ENCODE measurements around the gene TSEN54.

TSEN54 gene

DNA sequence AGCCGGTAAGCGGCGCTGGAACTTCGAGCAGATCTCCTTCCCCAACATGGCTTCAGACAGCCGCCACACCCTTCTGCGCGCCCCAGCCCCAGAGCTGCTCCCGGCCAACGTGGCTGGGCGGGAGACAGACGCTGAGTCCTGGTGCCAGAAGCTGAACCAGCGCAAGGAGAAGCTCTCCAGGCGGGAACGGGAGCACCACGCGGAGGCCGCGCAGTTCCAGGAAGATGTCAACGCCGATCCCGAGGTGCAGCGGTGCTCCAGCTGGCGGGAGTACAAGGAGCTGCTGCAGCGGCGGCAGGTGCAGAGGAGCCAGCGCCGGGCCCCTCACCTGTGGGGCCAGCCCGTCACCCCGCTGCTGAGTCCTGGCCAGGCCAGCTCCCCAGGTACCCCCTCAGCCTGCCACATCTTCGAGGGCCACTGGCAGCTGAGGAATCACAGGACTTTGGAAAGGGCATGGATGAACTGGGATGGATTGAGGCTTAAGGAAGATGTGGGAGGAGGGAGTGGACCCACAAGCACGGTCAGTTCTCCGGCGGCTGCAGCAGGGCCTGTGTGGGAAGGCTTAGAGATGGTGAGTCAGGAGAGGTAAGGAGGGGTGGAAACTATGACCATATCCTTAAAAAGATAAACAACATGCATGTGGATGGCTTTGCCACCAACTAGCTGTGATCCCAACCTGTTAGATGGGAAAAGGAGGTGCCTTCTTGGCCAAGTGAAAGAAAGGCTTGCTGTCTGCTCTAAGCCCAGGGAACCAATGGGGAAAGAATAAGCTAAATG, 5.8 kb downstream of the TSEN54 start:
- POLR2A ChIA-PET, result no interaction called here

DNA sequence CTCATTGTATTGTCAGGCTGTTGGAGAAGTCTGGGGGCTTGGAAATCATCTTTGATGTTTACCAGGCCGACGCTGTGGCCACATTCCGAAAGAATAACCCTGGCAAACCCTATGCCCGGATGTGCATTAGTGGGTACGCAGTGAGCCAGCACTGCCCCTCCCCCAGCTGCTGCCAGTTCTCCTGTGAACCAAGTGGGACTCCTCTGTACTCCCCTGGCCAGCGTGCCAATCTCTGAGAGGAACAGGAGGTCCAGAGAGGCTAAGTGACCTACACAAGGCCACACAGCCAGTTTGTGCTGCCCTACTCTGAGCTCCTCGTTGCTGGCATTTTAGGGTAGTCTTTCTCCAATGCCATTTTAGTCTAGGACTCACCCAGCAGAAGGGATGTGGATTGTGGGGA, 7.3 kb downstream of the TSEN54 start:
- CTCF ChIA-PET, result interaction anchor here (1.1 to 1.4 kb wide), 3 partner anchors 42 to 109 kb away, joined by 3 to 5 read pairs (median 4); partner anchors contain the start of gene SMIM5
- no peak overlapping the region for H3K4me3 ChIP-seq (ENCODE audit: low read depth, low read length)
- DNase-seq (ENCODE audit: low read depth, low spot score), result no peak
- POLR2A ChIA-PET, result no interaction called here
- TF ChIP-seq, protein P1, sequence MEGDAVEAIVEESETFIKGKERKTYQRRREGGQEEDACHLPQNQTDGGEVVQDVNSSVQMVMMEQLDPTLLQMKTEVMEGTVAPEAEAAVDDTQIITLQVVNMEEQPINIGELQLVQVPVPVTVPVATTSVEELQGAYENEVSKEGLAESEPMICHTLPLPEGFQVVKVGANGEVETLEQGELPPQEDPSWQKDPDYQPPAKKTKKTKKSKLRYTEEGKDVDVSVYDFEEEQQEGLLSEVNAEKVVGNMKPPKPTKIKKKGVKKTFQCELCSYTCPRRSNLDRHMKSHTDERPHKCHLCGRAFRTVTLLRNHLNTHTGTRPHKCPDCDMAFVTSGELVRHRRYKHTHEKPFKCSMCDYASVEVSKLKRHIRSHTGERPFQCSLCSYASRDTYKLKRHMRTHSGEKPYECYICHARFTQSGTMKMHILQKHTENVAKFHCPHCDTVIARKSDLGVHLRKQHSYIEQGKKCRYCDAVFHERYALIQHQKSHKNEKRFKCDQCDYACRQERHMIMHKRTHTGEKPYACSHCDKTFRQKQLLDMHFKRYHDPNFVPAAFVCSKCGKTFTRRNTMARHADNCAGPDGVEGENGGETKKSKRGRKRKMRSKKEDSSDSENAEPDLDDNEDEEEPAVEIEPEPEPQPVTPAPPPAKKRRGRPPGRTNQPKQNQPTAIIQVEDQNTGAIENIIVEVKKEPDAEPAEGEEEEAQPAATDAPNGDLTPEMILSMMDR (IDR thresholded peaks at IDR 0.05; ENCODE audit: insufficient read depth, low read length, missing control alignments), result no peak

More for the DNA sequence above, 5.8 kb downstream of the TSEN54 start:
- CTCF ChIA-PET, result interaction anchor here (1.3 to 1.9 kb wide), 2 partner anchors 226 to 232 kb away, joined by 4 to 7 read pairs; no protein-coding TSS in a partner anchor
- TF ChIP-seq, protein P1 (IDR thresholded peaks at IDR 0.05; ENCODE audit: insufficient read depth, low read length, missing control alignments), result no peak
- H3K4me3 ChIP-seq (ENCODE audit: low read depth, low read length), result no peak overlapping the region
- DNase-seq (ENCODE audit: low read depth, low spot score), result no peak

DNA sequence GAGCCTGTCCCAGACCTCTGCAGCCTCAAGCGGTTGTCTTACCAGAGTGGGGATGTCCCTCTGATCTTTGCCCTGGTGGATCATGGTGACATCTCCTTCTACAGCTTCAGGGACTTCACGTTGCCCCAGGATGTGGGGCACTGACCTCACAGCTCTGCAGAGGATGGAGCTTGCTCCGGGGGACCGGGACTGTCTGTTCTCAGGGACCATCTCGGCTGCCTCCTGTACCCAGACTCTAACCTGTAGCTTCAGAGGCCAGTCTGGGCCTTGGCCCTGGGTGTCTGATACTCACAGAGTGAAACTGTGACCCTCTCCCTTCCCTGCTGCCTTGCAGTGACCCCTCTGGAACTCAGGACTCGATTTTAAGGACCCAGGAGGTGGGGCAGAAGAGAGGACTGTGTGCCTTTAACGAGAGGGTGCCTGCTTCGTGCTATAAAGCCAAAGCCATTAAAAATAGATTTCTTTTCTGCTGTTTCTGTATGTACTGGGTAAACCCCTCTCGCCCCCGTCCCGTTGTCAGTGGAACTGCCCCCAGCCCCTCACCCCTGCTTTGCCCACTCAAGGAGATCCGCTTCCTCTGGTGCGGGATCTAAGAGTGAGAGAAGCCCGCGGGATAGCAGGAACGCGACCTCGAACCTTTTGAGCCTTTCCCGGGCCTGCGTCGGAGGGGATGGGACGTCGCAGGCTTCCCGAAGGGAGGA, 8.1 kb downstream of the TSEN54 start:
- ChIA-PET CTCF (interaction anchor here (1.0 to 1.4 kb wide), 7 partner anchors 8 to 225 kb away, joined by 3 to 5 read pairs (median 4); partner anchors contain the start of genes SMIM5 and TSEN54), POLR2A (no interaction called here)
- H3K4me3 ChIP-seq (ENCODE audit: low read depth, low read length), result no peak overlapping the region; the same call in 1 of the 2 replicates
- TF ChIP-seq, protein P1 (IDR thresholded peaks at IDR 0.05; ENCODE audit: insufficient read depth, low read length, missing control alignments), result no peak
- no peak for DNase-seq (ENCODE audit: low read depth, low spot score)

DNA sequence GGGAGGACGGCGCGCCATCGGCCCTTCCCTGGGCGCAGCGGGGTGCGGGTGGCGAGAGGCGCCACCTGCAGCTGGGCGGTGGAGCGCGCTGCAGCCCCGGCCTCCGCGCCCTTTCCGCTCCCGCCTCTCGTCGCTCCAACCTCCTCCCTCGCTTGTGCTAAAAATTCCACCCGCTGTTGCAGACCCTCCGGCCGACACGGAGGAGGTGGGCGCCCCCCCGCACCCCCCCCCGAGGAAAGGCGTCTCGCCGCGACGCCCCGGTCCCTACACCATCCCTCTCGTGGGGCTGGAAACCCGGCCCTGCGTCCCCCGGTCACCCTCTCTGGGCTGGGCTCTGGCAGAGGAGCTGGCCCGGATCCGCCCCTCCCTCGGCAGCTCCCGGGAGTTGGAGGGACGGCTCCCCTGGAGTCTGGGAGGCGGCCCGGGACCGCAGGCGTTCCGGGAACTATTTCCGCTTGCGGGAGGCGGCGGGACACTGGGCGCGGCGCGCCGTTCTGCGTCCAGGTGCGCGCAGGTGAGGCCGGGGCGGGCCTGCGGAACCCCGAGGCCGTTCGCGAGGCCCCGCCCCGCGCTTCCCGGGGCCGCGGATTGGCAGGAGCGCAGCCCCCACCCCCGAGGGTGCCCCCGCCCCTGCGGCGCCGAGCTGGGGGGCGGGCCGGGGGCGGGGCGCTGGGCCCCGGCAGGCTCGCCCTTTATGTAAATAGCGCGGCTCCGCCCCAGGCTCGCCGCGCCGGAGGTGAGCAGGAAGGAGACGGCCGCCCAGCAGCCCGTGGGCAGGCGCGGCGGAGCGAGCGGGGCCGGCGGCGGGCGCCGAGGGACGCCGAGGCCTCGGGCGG, 8.9 kb downstream of the TSEN54 start, which contains the start of gene LLGL2:
LLGL2 (plus strand) TSS at position 728 of the 836 bp plus-strand sequence. CDS start 17,730 bp downstream, outside the sequence.
- TF ChIP-seq, protein P1 (IDR thresholded peaks at IDR 0.05; ENCODE audit: insufficient read depth, low read length, missing control alignments), result peak; percentile 15
- POLR2A ChIA-PET, result interaction anchor here (0.6 to 0.9 kb wide), 3 partner anchors 9 to 207 kb away, joined by 3 to 6 read pairs (median 4); partner anchors contain the start of gene TSEN54
- CTCF ChIA-PET, result interaction anchor here (1.0 to 1.3 kb wide), 6 partner anchors 9 to 224 kb away, joined by 3 to 5 read pairs (median 4); partner anchors contain the start of genes SMIM5 and TSEN54
- peak within 1 kb of the TSS; percentile 51 for H3K4me3 ChIP-seq (ENCODE audit: low read depth, low read length)
- DNase-seq (ENCODE audit: low read depth, low spot score), result no peak

DNA sequence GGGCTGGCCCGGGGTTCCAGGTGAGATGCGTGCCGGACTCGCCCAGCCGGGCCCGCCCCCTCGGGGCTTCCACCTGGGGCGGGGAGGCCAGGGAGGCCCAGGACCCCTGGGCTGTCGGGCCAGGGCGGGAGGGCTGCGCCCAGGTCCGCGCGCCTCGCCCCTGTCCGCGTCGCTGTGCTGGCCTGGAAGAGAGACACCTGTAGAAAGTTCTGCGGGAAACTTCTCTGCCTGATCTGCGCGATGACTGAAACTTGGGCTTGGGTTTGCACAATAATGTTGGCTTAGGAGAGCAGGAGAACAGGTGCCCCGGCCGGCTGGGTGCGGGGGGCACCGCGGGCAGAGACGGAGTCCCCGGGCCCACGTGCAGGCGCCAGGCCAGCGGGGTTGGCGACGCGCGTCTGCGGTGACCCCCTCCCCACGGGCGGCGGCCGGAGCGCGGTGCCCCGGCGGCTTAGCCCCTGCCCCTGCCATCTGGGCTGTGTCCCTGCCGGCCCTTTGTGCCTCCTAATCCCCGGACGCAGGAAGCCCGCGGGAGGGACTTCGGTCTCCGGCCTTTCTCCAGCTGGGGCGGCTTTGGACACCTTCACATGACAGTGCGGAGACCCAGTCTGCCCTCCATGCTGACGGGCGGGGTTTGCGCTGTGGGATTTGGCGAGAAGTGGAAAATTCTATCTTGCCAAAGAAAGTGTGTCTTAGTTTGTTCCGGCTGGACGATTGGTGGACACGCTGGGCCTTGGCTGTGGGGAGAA, 9.7 kb downstream of the TSEN54 start:
- POLR2A ChIA-PET, result interaction anchor here (0.6 to 0.9 kb wide), 2 partner anchors 10 to 99 kb away, joined by 3 to 4 read pairs; partner anchors contain the start of gene TSEN54
- no peak for DNase-seq (ENCODE audit: low read depth, low spot score)
- CTCF ChIA-PET, result interaction anchor here (1.0 to 1.9 kb wide), 5 partner anchors 9 to 223 kb away, joined by 3 to 9 read pairs (median 4); partner anchors contain the start of gene TSEN54

More for the DNA sequence above, 9.7 kb downstream of the TSEN54 start:
- H3K4me3 ChIP-seq (ENCODE audit: low read depth, low read length), result peak overlapping the region; percentile 51
- TF ChIP-seq, protein P1 (IDR thresholded peaks at IDR 0.05; ENCODE audit: insufficient read depth, low read length, missing control alignments), result no peak
